ENCODE measurements around the gene CARS1. TPM values are rescaled to one million over a fixed set of nuclear protein-coding genes. Genes with fewer than 3 reads are reported as not detected.
A peak's percentile ranks its signal among the peaks of the same experiment; 100 is the strongest.

Gene CARS1
- polyA plus RNA-seq, 1 of the 3 experiments (the other 2 are of a cell fraction): 52.1 TPM

- TF ChIP-seq REST (IDR thresholded peaks at IDR 0.05; ENCODE audit: low read depth, low read length) (no peak), GATA2 (CRISPR knock-in tag; IDR thresholded peaks at IDR 0.05) (peak; percentile 93), FOXM1 (IDR thresholded peaks at IDR 0.05; ENCODE audit: low read depth) (no peak), ZBTB33 (IDR thresholded peaks at IDR 0.05; ENCODE audit: borderline replicate concordance, low read depth) (no peak), MAX (IDR thresholded peaks at IDR 0.05; ENCODE audit: low read depth) (peak; percentile 69), CTCF (IDR thresholded peaks at IDR 0.05) (no peak)
Observed at GRCh38 chr11:3000032-3000961, 56.9 kb downstream of the CARS1 start (continued).

GRCh38 chr11:2999464-2999998 lies 57.7 kb downstream of the CARS1 start:
- Histone ChIP-seq H3K4me3 (ENCODE audit: low read depth in 2 of 2, low read length in 1 of 2) (no peak overlapping the region), H2AFZ (ENCODE audit: low read depth) (no peak overlapping the region), H3K9me2 (no peaks in the 10 kb centered on the region), H3K27me3 (ENCODE audit: insufficient read depth) (no peaks in the 10 kb centered on the region), H3K9ac (no peak overlapping the region), H3K4me1 (ENCODE audit: control insufficient read depth in 1 of 2, insufficient read depth in 2 of 2, low read depth in 1 of 2, low read length in 1 of 2) (peaks cover 19 to 43% of the 10 kb centered on the region in 2 experiments), H3K36me3 (replicated peaks in 1 of 2; ENCODE audit: control insufficient read depth in 1 of 2, insufficient read depth in 2 of 2, low read length in 1 of 2) (peaks cover 9 to 54% of the 10 kb centered on the region in 2 experiments), H3K9me3 (no peaks in the 10 kb centered on the region), H3K27ac (ENCODE audit: low read depth in 2 of 2, low read length in 1 of 2) (peak overlapping the region in 1 of 2 experiments; percentile 98; a peak in 2 of 4 replicates), H3K79me2 (ENCODE audit: insufficient read depth) (no peaks in the 10 kb centered on the region), H3K4me2 (no peak overlapping the region), H3F3A (replicated peaks; ENCODE audit: insufficient read depth) (peaks cover 8% of the 10 kb centered on the region), H4K20me1 (ENCODE audit: insufficient read depth) (no peaks in the 10 kb centered on the region)
- ChIA-PET POLR2A (interaction anchor here (1.5 kb wide), 1 partner anchor 8 kb away, joined by 4 read pairs; the partner anchor contains the start of gene NAP1L4), CTCF (interaction anchor here (1.4 to 2.5 kb wide), 4 partner anchors 22 to 92 kb away, joined by 3 to 13 read pairs (median 8); no protein-coding TSS in a partner anchor)
- 90% methylated on average over 8 of the region's 10 CpGs for WGBS (ENCODE audit: low lambda C conversion rate)
- no peak for DNase-seq
- TF ChIP-seq EP300 (IDR thresholded peaks at IDR 0.05; ENCODE audit: borderline replicate concordance in 1 of 2, low read depth in 1 of 2, low read length in 1 of 2) (no peak), PBX3 (IDR thresholded peaks at IDR 0.05) (no peak), MAX (IDR thresholded peaks at IDR 0.05; ENCODE audit: low read depth) (no peak), SIN3A (IDR thresholded peaks at IDR 0.05; ENCODE audit: borderline replicate concordance, low read depth, low read length) (no peak), RCOR1 (IDR thresholded peaks at IDR 0.05; ENCODE audit: low read length) (no peak), NRF1 (IDR thresholded peaks at IDR 0.05; ENCODE audit: low read depth, low read length) (no peak), NFIC (IDR thresholded peaks at IDR 0.05; ENCODE audit: borderline replicate concordance) (no peak), RXRA (IDR thresholded peaks at IDR 0.05; ENCODE audit: borderline replicate concordance, low read depth) (no peak), CTCF (IDR thresholded peaks at IDR 0.05) (no peak), YY1 (IDR thresholded peaks at IDR 0.05; ENCODE audit: low read depth) (no peak), EZH2phosphoT487 (IDR thresholded peaks at IDR 0.05; ENCODE audit: borderline replicate concordance, low read depth) (no peak), GABPA (IDR thresholded peaks at IDR 0.05; ENCODE audit: low read depth) (no peak)
